ENCODE data around the gene OLAH. TPM values are rescaled to one million over a fixed set of nuclear protein-coding genes. Genes with fewer than 3 reads are reported as not detected.
"Not testable (repeated sequence)": the region's sequence is repeated elsewhere in the genome, so short reads cannot be mapped to it uniquely, and the experiment has no call there.

The OLAH gene
- under 1 TPM; 0.50 to 0.83 (median 0.80) TPM for polyA plus RNA-seq (ENCODE audit: insufficient read length in 3 of 3)

DNA sequence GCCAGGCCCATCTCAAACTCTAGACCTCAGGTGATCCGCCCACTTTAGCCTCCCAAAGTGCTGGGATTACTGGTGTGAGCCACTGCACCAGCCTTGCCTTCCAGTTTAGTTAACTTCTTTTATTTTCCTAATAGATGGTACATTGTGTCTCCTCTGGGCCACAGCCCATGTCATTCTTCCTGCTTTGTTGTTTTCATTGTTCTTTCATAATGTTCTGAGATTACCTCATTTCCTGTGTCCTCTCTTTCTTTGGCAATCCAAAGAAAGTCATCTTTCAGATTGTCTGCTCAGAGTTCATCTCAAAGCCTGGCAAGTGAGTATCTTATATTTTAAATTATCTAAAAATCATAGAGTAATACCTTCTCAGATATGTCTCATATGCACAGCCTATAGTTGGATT lies at the start of gene OLAH:
OLAH (plus strand) TSS at position 270 of the 400 bp plus-strand sequence. CDS start 3,346 bp downstream, outside the sequence.
- no peak for DNase-seq (ENCODE audit: low read depth in 3 of 3, low spot score in 2 of 3)

DNA sequence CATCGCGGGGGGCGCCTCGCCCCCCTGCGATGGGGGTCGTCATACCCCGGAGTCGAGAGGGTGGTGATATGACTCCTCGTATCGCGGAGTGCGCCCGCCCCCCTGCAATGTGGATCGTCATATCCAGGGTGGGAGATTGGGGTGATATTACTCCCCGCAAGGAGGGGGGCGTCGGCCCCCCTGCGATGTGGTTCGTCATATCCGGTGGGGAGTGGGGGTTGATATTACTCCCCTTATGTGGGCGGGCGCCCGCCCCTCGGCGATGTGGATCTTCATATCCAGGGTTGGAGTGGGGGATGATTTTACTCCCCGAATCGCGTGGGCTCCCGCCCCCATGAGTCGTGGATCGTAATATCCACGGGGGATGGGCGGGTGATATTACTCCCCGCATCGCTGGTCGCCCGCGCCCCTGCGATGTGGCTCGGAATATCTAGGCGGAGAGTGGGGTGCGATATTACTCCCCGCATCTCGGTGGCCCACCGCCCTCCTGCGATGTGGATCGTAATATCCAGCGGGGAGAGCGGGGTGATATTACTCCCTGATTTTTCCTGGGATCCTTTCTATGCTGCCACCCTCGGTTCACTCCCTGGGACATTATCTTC lies 47.7 kb upstream of the OLAH start:
- DNase-seq (ENCODE audit: low read depth in 3 of 3, low spot score in 2 of 3): no peak

DNA sequence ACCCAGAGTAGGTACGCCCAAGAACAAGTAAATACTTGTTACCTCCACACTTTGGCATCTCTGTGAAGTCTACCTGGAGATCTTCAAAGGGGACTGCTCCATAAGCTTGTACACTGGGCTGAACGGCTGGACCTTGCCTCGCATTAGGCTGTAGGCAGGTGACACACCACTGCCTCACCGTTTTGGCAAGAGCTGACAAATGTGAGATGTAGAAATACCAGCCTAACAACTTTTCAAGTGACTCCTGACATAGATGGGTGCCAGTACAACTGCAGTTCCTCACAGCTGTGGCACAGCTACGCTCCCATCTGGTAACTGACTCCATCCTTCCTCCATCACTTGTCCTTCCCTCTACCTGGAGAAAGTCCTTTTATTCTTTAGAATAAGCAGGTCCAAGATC lies 30.2 kb upstream of the OLAH start:
- DNase-seq (ENCODE audit: low read depth in 3 of 3, low spot score in 2 of 3): not testable (repeated sequence)

DNA sequence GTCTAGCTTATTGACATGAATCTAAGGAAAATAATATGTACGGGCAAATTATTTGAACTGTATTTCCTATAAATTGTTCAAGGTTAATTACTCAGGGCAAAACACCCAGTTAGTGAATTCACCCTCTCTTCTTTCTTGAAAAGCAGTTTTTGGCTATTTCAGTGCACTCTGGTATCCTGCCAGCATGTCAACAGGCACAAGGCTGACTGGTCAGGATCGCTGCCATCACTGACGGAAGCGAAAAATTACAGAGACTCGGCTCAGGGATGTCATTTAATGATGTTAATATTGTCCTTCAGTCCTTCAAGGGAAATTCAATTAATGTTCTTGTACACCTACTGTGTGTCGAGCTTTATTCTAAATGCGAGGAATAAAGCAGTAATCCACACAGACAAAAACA lies 28.3 kb upstream of the OLAH start:
- DNase-seq (ENCODE audit: low read depth in 3 of 3, low spot score in 2 of 3): no peak

DNA sequence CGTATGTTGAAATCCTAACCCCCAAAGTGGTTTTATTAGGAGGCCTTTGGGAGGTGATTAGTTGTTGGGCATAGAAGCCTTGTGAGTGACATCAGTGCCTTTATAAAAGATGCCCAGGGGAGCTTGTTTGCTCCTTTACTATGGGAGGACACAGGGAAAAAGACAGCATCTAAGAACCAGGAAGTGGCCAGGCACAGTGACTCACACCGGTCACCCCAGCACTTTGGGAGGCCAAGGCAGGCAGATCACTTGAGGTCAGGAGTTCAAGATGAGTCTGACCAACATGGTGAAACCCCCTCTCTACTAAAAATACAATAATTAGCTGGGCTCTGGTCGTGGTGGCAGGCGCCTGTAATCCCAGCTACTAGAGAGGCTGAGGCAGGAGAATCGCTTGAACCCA lies 22.8 kb upstream of the OLAH start:
- not testable (repeated sequence) for DNase-seq (ENCODE audit: low read depth in 3 of 3, low spot score in 2 of 3)

DNA sequence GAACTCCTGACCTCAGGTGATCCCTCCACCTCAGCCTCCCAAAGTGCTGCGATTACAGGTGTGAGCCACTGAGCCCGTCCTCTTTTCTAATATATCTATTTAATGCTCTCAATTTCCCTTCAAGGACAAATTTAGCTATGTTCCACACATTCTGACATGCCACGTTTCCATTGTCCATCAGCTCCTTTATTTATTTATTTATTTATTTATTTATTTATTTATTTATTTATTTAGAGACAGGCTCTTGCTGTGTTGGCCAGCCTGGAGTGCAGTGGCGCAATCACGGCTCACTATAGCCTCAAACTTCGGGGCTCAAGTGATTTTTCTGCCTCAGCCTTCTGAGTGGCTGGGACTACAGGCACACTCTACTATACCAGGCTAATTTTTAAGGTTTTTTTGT lies 20.7 kb upstream of the OLAH start:
- not testable (repeated sequence) for DNase-seq (ENCODE audit: low read depth in 3 of 3, low spot score in 2 of 3)

DNA sequence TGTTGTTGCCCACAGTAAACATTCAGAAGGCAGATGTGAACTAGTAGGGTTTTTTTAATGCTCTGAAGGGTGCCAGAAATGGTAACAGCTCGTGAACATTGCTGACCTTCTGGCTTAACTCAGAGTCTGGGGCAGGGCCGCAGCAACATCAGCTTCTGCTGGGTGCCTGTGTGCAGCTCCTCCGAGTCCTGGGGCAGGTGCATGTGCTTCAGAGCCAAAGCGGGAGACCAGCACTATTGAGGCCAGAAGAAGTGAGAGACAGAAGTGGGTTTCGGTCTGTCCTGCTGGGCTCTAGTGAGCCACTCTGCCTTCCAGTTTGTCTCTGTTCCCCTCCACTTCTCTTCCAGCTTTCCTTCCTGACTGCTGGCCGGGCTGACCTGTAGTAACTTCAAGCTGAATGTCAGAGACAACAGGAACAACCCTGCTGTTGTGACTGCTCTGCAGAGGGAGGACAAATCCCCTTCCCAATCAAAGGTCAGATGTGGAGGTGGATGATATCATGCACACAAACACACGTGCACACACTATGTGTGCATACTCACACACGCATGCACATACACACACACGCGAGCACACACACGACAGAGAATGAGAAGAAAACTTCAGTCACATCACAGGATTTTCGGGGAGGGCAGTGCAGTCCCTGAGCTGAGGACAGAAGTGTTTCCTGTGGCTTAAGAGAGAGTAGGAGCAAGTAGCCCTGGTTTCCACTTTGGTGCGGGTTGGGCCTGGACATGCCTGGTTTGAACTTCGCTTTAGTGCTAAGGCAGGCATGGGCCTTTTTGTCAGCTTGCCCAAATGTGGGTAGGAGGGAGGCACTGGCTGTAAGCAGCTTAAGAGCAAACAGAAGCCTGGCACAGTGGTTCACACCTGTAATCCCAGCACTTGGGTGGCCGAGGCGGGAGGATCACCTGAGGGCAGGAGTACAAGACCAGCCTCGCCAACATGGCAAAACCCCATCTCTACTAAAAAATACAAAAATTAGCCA lies 19.4 kb upstream of the OLAH start:
- DNase-seq (ENCODE audit: low read depth in 3 of 3, low spot score in 2 of 3): not testable (repeated sequence)

DNA sequence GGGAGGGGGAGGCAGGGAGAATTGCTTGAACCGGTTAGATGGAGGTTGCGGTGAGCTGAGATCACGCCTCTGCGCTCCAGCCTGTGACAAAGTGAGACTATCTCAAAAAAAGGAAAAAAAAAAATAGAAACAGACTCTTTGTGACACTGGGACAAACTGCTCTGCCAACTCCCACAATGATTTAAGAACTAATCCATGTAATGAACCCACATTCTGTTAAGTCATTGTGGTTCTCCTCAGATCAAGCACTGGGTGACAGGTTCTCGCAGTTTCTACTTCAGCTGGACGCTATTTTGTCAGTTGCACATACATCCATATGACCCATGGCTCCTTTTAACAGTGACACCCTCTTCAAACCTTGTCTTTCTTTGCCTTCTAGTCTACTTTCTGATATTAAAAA lies 18.7 kb upstream of the OLAH start:
- DNase-seq (ENCODE audit: low read depth in 3 of 3, low spot score in 2 of 3): not testable (repeated sequence)

DNA sequence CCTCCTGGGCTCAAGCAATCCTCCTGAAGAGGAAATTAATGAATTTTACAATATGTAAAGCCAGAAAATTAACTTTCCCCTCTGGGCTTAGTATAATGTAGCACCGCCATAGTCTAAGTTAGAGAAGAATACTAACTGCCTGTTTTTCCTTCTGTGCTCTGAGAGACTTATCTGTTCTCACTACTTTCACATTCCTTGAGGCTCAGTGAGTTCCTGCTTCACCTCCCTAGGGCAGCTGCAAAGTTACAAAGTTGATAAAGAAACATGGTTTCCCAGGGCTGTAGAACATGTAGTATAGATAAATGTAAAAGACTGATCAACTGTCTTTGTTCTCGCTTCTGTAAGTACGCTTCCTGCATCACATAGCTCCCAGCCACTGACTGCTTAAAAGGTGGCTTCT lies 16.0 kb upstream of the OLAH start:
- no peak for DNase-seq (ENCODE audit: low read depth in 3 of 3, low spot score in 2 of 3)

DNA sequence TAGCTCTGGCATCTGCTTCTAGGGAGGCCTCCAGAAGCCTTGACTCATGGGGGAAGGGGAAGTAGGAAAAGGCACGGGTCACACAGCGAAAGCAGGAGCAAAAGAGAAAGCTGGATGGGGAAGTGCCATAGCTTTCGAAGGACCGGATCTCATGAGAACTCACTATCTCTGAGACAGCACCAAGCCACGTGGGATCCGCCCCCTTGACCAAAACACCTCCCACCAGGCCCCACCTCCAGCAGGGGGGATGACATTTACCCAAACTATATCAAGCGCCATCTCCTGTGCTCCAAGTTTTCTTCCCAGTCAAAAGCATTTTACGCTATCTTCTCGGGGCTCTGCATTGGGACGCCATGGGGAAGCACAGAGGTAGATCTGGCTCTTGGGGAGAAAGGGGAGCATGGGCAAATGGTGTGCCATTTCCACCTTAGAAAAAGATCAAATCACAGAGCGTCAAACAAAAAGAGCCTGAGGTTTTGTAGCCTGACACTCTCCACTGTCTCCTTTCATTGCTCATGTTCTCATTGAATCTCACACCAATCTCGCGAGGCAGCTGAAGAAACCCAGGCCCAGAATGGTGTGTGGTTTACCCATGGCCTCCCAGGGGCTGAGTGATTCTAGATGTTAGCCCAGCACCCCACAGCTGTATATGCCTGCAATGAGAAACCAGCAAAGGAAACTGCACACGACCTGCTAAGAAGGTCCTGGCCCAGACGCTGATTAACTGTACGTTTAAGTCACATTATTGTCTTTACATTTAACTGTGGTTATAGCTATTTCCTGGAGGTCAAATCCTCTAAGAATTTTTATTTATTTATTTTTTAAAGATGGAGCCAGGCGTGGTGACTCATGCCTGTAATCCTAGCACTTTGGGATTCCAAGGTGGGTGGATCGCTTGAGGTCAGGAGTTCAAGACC lies 8.1 kb upstream of the OLAH start:
- DNase-seq (ENCODE audit: low read depth in 3 of 3, low spot score in 2 of 3): no peak

DNA sequence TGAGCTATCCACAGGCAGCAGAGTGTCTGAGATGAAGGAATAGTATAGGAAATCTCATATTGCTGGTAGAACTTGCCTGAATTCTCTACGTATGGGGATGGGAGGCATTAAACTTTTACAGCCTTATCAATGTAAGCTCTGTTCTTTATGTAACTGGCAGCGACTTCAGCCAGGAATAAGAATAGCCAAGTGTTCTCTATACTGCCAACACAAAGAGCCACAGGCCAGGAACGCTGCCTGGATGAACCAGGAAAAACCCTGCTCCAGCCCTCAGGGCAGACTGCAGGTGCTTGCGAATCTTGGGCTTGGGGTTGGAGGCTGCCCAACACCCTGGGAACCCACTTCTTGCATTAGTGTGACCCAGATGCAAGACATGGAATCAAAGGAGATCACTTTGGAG lies 6.1 kb upstream of the OLAH start:
- no peak for DNase-seq (ENCODE audit: low read depth in 3 of 3, low spot score in 2 of 3)

DNA sequence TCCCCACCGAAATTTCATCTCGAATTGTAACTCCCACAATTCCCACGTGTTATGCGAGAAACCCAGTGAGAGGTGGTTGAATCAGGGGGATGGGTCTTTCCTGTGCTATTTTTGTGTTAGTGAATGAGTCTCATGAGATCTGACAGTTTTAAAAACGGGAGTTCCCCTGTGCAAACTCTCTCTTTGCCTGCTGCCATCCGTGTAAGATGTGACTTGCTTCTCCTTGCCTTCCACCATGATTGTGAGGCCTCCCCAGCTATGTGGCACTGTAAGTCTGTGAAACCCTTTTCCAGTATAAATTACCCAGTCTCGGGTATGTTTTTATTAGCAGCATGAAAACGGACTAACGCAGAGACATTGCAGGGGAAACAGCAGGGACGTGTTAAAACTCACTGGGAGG lies 5.3 kb upstream of the OLAH start:
- DNase-seq (ENCODE audit: low read depth in 3 of 3, low spot score in 2 of 3): no peak

DNA sequence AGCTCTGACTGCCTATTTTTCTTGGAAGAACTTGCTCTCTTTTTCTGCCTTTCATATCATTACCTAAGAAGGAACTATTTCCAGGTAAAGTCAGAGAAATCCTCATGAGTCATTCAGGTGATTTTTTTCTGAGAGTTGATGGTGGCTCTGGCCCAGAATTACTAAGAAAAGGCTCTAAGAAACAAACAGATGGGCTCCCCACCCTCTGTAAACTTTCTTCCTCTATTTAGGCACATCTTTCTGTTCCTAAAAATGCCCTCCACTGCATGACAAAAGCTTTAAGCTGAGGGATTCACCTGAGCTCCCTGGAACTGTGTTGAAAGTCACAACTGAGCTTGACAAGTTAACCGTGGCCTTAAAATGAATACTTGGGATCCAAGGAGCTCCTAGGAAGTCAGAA lies 1.6 kb downstream of the OLAH start:
- DNase-seq (ENCODE audit: low read depth in 3 of 3, low spot score in 2 of 3): no peak

DNA sequence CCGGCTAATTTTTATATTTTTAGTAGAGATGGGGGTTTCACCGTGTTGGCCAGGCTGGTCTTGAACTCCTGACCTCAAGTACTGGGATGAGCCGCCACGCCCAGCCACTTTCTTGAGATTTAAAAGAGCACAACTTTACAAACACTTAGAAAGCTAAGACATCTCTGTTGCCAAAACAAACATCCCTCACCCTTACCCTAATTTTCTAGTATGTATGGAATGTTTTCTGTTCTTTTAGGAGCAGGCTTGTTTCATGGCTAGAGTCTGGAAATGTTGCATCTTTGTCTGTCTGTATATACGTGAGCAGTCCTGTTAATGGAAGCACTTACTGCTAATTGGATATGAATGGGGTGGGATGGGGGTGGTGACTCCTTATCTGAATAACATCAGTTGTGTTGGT lies 2.9 kb downstream of the OLAH start:
- DNase-seq (ENCODE audit: low read depth in 3 of 3, low spot score in 2 of 3): peak; percentile 4 to 19 (median 10)

DNA sequence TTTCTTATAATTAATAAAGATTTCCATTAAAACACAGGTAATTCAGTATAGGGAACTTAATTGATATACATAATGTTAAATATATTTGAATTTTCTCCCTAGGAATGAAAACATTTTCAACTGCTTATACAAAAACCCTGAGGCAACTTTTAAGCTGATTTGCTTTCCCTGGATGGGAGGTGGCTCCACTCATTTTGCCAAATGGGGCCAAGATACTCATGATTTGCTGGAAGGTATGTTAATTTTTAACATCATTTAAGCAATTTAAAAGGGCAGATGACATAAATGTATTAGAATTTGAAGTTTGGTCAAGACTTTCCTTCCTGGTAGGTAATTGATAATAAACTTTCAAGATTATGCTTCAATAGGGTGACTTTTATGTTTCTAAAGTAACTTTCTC lies 5.8 kb downstream of the OLAH start:
- DNase-seq (ENCODE audit: low read depth in 3 of 3, low spot score in 2 of 3): no peak

DNA sequence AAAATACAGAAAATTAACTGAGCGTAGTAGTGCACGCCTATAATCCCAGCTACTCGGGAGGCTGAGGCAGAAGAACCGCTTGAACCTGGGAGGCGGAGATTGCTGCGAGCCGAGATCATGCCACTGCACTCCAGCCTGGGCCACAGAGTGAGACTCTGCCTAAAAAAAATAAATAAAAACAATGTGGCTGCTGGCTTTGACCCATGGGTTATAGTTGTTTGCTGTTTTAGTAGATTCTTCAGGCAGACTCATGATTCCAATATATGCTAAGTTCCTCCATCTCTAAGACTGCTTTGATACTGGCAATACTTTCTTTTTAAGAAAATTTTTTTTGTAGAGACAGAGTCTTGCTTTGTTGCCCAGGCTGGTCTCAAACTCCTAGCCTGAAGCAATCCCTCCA lies 8.4 kb downstream of the OLAH start:
- DNase-seq (ENCODE audit: low read depth in 3 of 3, low spot score in 2 of 3): no peak

DNA sequence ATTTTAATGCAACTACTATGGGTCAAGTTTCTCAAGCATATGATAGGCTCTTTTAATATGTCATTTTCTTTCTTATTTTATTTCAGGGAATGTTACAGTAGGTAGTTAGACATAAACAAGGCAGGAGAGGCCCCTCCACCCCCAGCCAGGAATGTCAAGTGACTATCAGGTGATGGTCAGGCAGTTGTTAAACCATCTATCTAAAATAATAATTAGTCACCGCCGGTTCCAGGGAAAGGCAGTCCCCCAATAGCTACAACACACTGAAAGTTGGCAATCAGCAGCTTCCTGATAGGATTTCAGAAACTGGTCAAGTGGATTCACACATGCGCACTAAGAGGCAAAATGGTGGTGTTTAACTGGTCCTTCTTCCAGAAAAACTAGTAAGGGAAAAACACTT lies 9.3 kb downstream of the OLAH start:
- DNase-seq (ENCODE audit: low read depth in 3 of 3, low spot score in 2 of 3): no peak

DNA sequence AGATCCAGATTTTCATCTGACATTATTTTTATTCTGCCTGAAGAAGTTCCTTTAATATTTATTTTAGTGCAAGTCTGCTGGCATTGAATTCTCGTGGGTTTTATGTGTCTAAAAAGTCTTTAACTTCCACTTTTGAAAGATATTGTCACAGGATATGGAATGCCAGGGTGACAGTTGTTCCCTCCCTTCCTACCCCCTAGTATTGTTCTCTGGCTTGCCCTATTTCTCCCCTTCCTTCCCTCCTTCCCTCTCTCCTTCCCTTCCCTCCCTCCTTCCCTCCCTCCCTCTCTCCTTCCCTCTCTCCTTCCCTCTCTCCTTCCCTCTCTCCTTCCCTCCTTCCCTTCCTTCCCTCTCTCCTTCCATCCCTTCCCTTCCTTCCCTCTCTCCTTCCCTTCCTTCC lies 14.9 kb downstream of the OLAH start:
- DNase-seq (ENCODE audit: low read depth in 3 of 3, low spot score in 2 of 3): no peak

DNA sequence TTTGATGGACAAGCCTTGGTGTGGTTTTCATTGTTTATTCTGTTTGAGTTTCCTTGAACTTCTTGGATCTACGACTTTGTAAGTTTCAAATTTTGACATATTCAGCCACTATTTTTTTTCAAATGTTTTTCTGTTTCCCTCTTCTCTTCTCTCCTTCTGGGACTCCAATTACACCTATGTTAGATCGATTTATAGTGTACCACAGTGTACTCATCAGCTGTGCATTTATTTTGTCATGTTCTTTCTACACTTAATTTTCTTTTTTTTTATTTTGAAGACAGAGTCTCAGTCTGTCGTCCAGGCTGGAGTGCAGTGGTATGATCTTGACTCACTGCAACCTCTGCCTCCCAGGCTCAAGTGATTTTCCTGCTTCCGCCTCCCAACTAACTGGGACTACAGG lies 16.2 kb downstream of the OLAH start:
- DNase-seq (ENCODE audit: low read depth in 3 of 3, low spot score in 2 of 3): no peak

DNA sequence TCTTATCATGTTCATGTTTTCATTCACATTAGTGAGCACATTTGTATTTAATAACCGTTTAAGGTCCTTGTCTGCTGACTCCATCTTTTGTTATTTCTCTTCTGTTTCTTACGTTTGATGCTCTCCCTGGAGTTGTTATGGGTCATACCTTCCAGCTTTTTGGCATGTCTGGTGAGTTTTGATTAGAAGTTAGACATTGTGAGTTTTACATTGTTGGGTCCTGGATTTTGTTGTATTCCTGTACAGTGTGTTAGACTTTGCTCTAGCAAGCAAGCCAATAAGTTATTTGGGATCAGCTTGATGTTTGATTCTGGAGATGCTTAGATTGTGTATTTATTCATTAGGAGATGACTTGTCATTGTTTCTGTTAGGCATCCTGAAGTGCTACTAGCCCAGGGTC lies 16.9 kb downstream of the OLAH start:
- DNase-seq (ENCODE audit: low read depth in 3 of 3, low spot score in 2 of 3): no peak

DNA sequence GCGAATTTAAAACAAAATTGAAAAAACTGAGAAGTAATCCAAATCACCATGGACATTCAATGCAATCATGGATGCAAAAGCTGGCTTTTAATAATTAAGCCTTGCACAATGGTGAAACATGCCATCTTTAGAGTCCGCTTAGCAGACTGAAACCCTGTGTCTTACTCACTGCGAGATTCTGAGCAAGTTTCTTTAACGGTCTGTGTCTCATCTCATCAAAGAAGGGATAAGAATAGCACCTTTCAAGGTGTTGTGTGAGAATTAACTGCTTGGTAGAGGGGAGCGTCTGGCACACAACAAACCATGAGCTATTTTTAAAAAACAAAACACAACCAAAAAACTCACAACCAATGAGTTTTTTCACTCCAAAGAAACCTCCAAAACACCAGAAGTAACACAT lies 23.4 kb downstream of the OLAH start:
- DNase-seq (ENCODE audit: low read depth in 3 of 3, low spot score in 2 of 3): no peak
